Panc1 (cell line): Measurements from ENCODE around the gene IFI6. TPM values are rescaled to one million over a fixed set of nuclear protein-coding genes. Genes with fewer than 3 reads are reported as not detected.

ENCODE experiments used
- ATAC-seq: fragments of 200-7000 bp; cut with Tn5 transposase; 2 replicates; pipeline ENCODE4 v1.9.1; 2020; ENCODE audit warnings: mild to moderate bottlenecking, moderate library complexity
- BruUV-seq: library from RNA; stranded (reverse); fragments of 400-500 nt; replicated peaks from 2 replicates; lab custom pipeline; 2021; lab: Mats Ljungman, UMichigan
- CTCF ChIA-PET: fragments of 300-600 bp; sonication (Branson Sonifier 250); formaldehyde crosslinking; loops from one replicate; lab custom pipeline; 2022; ENCODE audit warnings: antibody characterized with exemption; lab: Charles Lee
- POLR2A ChIA-PET: fragments of 300-600 bp; sonication (Branson Sonifier 250); formaldehyde crosslinking; loops from one replicate; lab custom pipeline; 2022; ENCODE audit warnings: antibody characterized with exemption; lab: Charles Lee
- DNase-seq: peaks from one replicate; pipeline ENCODE4 v3.0.0-alpha.2; 2010; ENCODE audit warnings: low read depth, low spot score
- H3K27ac ChIP-seq: 2 replicates; pipeline ENCODE4 v1.5.1; 2011; ENCODE audit warnings: mild to moderate bottlenecking, low read length, inconsistent platforms
- H3K27me3 ChIP-seq: fragments of 200-500 bp; sonication (Bioruptor generic); 2 replicates; pipeline ENCODE4 v1.6.0; 2014; ENCODE audit warnings: low read length, inconsistent platforms; ENCODE audit not compliant: control insufficient read depth, insufficient read depth
- H3K36me3 ChIP-seq: fragments of 200-500 bp; sonication (Bioruptor generic); 2 replicates; pipeline ENCODE4 v1.5.1; 2014; ENCODE audit warnings: inconsistent platforms, mild to moderate bottlenecking, low read length, moderate library complexity; ENCODE audit not compliant: control insufficient read depth, insufficient read depth
- H3K4me1 ChIP-seq: 2 replicates; pipeline ENCODE4 v1.5.1; 2011; ENCODE audit warnings: inconsistent platforms, mild to moderate bottlenecking, low read length, moderate library complexity; ENCODE audit not compliant: control insufficient read depth, insufficient read depth
- H3K4me3 ChIP-seq, 2 experiments: 2 replicates each; pipeline ENCODE4 v1.5.1; 2011 to 2012; ENCODE audit warnings: low read depth in 2 of 2, low read length in 2 of 2, mild to moderate bottlenecking in 2 of 2, inconsistent platforms in 1 of 2, moderate library complexity in 1 of 2
- H3K9me3 ChIP-seq: fragments of 200-500 bp; sonication (Bioruptor generic); 2 replicates; pipeline ENCODE4 v1.5.1; 2014; ENCODE audit warnings: low read depth, mild to moderate bottlenecking, inconsistent platforms, low read length, moderate library complexity; ENCODE audit not compliant: control insufficient read depth, insufficient read depth
- CTCF ChIP-seq: fragments of 450-650 bp; IDR thresholded peaks from 2 replicates; pipeline ENCODE4 v1.5.1; 2017; ENCODE audit warnings: mild to moderate bottlenecking
- POLR2AphosphoS5 ChIP-seq: IDR thresholded peaks from 2 replicates; pipeline ENCODE4 v1.6.1; 2012; ENCODE audit warnings: mild to moderate bottlenecking, low read depth, low read length, moderate library complexity
- SIN3A ChIP-seq: IDR thresholded peaks from 2 replicates; pipeline ENCODE4 v1.6.1; 2012; ENCODE audit warnings: low read depth, mild to moderate bottlenecking, low read length, moderate library complexity, borderline replicate concordance; ENCODE audit not compliant: insufficient read depth
- TCF7L2 ChIP-seq: IDR thresholded peaks from 2 replicates; pipeline ENCODE4 v1.6.1; 2011; ENCODE audit warnings: mild to moderate bottlenecking, low read depth, low read length, inconsistent platforms
- in situ Hi-C: cut with HindIII; loops from 2 replicates; pipeline ENCODE4 v1.10.0; 2016; ENCODE audit warnings: low sequenced_read_pairs, low pct_unique_long_range_greater_than_20kb
- intact Hi-C: fragments of 100-400 bp; cut with micrococcal nuclease; formaldehyde crosslinking; loops from one replicate; pipeline ENCODE4 v1.10.0; 2022; ENCODE audit not compliant: unreplicated experiment
- total RNA-seq: library from RNA; stranded (reverse); gene quantifications from one replicate; pipeline ENCODE4 v1.2.1, GENCODE V29; 2021; ENCODE audit not compliant: unreplicated experiment
- TF ChIP-seq, protein P1 (sequence below), 2 experiments: IDR thresholded peaks; 2 replicates each; pipeline ENCODE4 v1.6.1; 2011 to 2012; ENCODE audit warnings: low read depth in 2 of 2, control low read depth in 1 of 2, low read length in 1 of 2, mild to moderate bottlenecking in 1 of 2, moderate library complexity in 1 of 2; ENCODE audit not compliant: insufficient read depth in 1 of 2

IFI6 gene
- total RNA-seq, 1 experiment from 2014 or later: 39.1 TPM

DNA sequence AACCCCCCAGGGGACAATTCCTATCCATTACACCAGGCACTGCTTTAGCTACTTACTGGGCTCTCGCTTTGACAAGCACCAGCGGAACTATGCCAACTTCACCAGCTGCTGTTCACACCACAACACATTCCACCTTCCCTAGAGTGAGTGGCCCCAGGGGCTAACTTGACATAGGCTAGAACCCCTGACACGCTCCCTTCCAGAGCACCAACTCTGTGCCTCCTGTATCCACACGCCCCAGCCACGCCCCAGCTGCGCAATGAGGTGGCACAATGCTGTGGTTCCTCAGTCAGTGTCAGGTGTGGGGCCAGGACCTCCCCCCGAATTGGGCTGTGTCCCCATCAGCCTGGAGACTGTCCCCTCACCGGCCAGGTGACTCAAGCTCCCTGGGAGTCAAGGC is 25.3 kb downstream of the IFI6 start:
- ChIA-PET CTCF (no interaction called here), POLR2A (interaction anchor here (0.6 kb wide), 1 partner anchor 597 kb away, joined by 4 read pairs; no protein-coding TSS in a partner anchor)
- no peak for DNase-seq
- Histone ChIP-seq H3K36me3 (no peaks in the 10 kb centered on the region), H3K27ac (no peak overlapping the region), H3K9me3 (no peaks in the 10 kb centered on the region), H3K27me3 (no peaks in the 10 kb centered on the region), H3K4me3 (no peak overlapping the region), H3K4me1 (peaks cover 2% of the 10 kb centered on the region; the same call in 1 of the 2 replicates)
- intact Hi-C loops: no loop called here
- ATAC-seq: no peak
- BruUV-seq: no TSS peak
- in situ Hi-C loops: no loop called here
- TF ChIP-seq CTCF (no peak), POLR2AphosphoS5 (no peak), SIN3A (no peak), TCF7L2 (no peak)
- TF ChIP-seq, protein P1, sequence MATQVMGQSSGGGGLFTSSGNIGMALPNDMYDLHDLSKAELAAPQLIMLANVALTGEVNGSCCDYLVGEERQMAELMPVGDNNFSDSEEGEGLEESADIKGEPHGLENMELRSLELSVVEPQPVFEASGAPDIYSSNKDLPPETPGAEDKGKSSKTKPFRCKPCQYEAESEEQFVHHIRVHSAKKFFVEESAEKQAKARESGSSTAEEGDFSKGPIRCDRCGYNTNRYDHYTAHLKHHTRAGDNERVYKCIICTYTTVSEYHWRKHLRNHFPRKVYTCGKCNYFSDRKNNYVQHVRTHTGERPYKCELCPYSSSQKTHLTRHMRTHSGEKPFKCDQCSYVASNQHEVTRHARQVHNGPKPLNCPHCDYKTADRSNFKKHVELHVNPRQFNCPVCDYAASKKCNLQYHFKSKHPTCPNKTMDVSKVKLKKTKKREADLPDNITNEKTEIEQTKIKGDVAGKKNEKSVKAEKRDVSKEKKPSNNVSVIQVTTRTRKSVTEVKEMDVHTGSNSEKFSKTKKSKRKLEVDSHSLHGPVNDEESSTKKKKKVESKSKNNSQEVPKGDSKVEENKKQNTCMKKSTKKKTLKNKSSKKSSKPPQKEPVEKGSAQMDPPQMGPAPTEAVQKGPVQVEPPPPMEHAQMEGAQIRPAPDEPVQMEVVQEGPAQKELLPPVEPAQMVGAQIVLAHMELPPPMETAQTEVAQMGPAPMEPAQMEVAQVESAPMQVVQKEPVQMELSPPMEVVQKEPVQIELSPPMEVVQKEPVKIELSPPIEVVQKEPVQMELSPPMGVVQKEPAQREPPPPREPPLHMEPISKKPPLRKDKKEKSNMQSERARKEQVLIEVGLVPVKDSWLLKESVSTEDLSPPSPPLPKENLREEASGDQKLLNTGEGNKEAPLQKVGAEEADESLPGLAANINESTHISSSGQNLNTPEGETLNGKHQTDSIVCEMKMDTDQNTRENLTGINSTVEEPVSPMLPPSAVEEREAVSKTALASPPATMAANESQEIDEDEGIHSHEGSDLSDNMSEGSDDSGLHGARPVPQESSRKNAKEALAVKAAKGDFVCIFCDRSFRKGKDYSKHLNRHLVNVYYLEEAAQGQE (IDR thresholded peaks at IDR 0.05; ENCODE audit: insufficient read depth in 1 of 2, low read depth in 2 of 2, low read length in 1 of 2): no peak

GRCh38 chr1:27645071-27645415 is 26.9 kb downstream of the IFI6 start:
- Histone ChIP-seq H3K27me3 (no peaks in the 10 kb centered on the region), H3K9me3 (no peaks in the 10 kb centered on the region), H3K4me3 (no peak overlapping the region), H3K4me1 (no peaks in the 10 kb centered on the region), H3K36me3 (no peaks in the 10 kb centered on the region), H3K27ac (no peak overlapping the region)
- in situ Hi-C loops (no loop called here), intact Hi-C loops (no loop called here)
- no peak for DNase-seq
- no TSS peak for BruUV-seq
- TF ChIP-seq POLR2AphosphoS5 (no peak), SIN3A (no peak), CTCF (no peak), TCF7L2 (no peak)
- TF ChIP-seq, protein P1 (IDR thresholded peaks at IDR 0.05; ENCODE audit: insufficient read depth in 1 of 2, low read depth in 2 of 2, low read length in 1 of 2): no peak
- POLR2A ChIA-PET: no interaction called here
- no peak for ATAC-seq
- CTCF ChIA-PET: no interaction called here
